Effector CD8-positive, alpha-beta T cell (primary cell): ENCODE results near the gene UNC5A.

Experiments
- DNase-seq: peaks from one replicate; lab custom pipeline; 2025; lab: John Stamatoyannopoulos, UW
- total RNA-seq, 4 experiments: gene quantifications; one replicate each; lab custom pipeline; 2026; lab: John Stamatoyannopoulos, UW

The UNC5A gene
- 0 reads per million in 4 experiments for total RNA-seq

DNA sequence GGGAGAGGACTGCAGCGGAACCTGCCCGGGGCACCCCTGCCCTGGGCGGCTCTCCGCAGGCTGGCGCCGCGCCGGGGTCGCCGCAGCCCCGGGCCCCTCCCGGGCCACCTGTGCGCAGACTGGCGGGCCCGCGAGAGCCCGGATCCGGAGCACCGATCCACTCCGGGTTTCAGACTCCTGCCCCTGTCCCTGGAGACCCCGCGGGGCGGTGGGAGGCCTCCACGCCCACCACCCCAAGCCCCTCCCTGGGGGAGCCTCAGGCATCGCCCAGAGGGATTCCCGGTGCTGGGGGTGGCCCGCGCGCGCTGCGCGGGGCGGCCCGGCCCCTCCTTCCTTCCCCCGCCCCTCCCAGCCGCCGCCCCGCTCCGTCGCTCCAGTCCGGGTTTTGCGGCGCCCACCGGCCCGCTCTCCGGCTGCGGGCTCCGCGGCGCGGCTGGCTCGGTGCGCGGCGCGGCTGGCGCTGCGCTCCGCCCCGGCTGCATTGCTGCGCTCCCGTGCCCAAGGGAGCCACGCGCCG is at the start of gene UNC5A:
Gene UNC5A (plus strand): TSS at position 479 of the 517 bp plus-strand sequence. CDS start 192 bp downstream, outside the sequence.
- peak; percentile 15 for DNase-seq

DNA sequence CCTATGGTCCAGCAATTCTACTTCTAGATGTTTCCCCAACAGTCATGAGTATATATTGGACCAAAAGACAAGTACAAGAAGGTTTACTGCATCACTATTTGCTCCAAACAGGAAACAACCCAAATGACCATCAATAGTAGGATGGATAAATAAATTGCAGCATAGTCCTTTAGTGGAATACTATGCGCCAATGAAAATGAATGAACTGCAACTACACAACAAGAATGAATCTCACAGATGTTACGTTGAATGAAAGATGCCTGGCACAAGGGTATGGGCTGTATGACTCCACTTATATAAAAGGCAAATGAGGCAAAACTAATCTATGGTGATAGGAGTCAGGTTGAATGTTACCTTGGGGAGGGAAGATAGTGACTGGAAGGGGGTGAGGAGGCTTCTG is 48.6 kb upstream of the UNC5A start:
- no peak for DNase-seq

GRCh38 chr5:176762489-176762888 is 47.9 kb upstream of the UNC5A start:
- DNase-seq: no peak

- DNase-seq: no peak
Observed at GRCh38 chr5:176765687-176766086, 44.7 kb upstream of the UNC5A start.

GRCh38 chr5:176768174-176768970 is 42.0 kb upstream of the UNC5A start:
- no peak for DNase-seq

DNA sequence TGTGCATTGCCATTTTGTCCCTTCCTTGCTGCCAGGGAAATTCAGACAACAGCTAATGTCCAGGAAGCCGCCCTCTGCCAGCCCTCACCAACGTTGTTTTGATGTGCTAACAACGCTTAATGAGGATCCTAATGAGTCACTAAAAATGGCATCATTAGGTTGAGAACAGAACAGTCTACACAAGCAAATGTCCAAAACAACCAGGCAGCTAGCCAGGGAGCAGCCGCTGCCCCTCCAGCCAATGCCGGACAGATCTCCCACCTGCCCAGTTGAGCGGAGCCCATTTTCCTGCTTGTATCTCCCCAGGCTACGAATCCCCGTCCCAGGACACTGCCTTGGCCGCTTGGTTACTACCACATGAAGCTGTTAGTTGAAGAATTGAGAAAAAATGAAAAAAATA is 40.4 kb upstream of the UNC5A start:
- DNase-seq: no peak

DNA sequence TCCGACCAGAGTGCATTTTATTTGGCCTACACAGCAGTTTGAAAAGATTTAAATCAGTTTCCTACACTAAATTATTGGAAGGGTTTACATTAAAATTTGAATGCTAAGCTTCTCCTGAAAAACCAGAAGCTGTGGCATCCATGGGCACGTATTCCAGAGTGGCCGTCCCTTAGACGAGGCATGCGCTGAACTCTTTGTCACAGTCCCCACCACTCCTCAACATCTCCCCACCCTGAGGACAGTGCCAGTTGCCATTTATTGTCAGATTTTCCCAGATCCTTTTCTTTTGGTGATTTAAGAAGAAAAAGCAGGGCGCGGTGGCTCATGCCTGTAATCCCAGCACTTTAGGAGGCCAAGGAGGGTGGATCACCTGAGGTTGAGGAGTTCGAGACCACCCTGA is 39.9 kb upstream of the UNC5A start:
- no peak for DNase-seq

DNA sequence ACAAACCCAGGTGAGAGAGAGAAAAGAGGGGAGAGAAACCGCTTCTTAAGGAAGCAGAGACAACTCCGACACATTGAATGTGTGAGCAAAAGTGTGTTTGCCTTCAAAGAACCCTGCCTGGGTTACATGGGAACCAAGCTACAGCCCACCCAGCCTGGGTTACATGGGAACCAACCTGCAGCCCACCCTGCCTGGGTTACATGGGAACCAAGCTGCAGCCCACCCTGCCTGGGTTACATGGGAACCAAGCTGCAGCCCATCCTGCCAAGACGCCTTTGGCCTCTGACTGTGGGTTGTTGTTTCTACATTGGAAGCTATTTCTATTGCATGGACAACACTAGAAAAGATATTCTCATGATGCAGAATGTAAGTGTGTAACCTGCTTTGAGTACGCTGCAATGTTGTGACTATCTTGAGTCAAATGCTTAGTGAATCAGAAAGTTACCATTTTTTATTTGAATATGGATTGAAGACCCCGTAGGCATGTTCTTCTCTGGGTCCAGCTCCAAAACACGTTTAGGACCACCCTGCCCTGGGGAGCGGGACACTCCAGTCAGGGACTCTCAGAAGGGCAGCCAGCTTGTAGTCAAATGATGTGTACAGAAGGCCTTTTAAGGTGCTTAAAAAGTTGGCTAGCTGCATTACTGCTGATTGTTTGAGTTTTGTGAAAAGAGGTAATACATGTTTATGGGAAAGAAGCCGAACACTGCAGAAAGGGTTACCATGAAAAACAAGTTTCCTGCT is 39.1 kb upstream of the UNC5A start:
- no peak for DNase-seq

GRCh38 chr5:176772271-176773210 is 37.8 kb upstream of the UNC5A start:
- DNase-seq: no peak

GRCh38 chr5:176773408-176774035 is 36.8 kb upstream of the UNC5A start:
- DNase-seq: no peak

DNA sequence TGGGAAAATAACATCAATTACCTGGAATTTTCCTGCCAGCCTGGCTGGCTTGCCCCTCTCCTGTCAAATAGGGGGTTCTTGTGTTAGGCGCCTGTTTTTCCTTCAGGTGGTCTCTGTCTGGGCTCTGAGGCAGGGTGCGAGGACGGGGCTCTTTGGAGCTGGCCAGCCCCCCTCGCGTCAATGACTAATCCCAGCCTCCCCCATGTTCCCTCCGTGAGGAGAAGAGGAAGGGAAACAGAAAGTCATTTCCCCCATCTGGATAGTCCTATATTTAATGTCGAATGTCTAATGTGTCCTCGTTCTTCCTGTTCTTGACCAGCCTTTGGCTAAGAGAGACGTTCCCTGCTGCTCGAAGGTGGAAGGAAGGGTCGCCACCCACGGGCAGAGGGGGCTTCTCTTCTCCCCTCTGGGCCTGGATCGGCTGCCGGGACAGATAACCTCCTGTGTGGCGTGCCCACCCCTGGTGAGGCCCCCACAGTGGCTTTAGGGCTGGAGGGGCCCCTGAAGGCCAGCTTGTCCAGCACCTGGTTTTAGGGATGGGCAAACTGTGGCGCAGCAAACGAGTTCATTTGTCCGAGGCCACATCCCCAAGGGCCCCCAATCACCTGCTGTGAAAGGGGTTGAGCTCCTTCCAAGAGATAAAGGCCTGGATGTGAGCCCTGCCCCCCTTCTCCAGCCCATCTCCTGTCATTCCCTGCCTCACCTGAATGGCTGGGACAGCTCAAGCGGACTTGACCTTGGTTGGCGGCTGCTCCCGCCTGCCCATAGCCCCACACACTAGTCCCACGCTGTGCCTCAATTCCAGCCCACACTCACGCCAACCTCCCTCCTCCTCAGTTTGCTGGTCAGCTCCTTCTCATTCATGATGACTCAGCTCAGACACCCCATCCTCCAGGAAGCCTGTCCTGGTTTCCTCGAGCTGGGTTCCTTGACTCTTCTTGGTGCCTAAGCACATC is 35.9 kb upstream of the UNC5A start:
- DNase-seq: no peak

DNA sequence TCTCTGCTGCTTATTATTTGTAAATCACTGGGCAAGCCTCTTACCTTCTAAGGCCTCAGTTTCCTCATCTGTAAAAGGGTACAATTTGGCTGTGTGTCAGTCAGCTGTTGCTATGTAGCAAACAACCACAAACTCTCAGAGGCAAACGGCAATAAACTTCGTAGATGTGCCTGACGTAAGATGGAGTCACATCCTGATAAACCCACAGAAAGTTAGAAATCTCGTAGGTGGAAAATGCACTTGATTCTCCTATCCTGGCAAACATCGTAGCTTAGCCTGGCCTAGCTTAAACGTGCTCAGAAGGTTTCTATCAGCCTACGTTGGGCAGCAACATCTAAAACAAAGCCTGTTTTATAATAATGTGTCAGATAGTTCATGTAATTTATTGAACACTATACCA is 35.0 kb upstream of the UNC5A start:
- no peak for DNase-seq

DNA sequence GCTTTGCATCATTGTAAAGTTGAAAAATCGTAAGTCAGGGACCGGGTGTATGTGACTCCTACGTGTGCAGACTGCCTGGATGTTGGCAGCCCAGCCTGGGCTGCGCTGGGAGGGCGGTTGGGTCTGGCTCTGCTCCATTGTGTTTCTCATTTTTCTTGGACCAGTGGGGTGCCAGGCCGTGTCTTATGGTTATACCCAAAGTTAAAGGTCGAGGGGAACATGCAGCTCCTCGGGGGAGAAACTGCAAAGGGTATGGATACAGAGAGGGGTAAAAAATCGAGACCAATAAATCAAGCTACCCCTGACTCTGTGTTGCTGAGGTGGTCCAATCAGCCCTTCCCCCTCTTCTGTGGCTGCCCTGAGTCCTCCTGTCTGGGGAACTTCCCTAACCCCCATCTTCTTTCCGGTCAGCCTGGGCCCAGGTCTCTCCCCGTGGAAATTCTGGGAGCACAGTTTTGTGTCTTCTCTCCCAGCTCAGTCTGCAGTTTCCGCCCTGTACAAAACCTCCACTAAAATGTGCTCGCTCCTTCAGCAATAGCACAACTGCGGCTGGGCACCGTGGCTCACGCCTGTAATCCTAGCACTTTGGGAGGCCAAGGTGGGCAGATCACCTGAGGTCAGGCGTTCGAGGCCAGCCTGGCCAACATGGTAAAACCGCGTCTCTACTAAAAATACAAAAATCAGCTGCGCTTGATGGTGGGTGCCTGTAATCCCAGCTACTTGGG is 34.1 kb upstream of the UNC5A start:
- DNase-seq: no peak

DNA sequence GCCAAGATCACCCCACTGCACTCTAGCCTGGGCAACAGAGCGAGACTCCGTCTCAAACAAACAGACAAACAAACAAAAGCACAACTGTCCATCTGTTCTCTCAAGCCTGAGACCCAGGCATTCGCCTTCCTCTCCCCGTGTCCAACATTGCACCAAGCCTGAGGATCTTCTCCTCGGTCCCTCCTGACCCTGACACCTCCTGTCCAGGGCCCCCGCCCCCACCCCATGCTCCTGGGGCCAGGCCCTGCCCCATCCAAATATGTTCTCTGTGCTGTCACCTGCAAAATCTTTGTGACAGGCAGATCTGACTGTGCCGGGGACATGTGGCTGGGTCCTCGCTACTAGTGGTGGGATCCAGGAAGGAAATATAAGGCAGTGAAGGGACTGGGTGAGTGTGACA is 33.4 kb upstream of the UNC5A start:
- DNase-seq: no peak

- no peak for DNase-seq
Observed at GRCh38 chr5:176778921-176779465, 31.4 kb upstream of the UNC5A start.

GRCh38 chr5:176779537-176779936 is 30.8 kb upstream of the UNC5A start:
- no peak for DNase-seq

- DNase-seq: no peak
Observed at GRCh38 chr5:176780176-176781053, 29.9 kb upstream of the UNC5A start.

GRCh38 chr5:176781054-176781375 is 29.3 kb upstream of the UNC5A start:
- no peak for DNase-seq
